Esophagus muscularis mucosa (tissue), 3 donors: ENCODE measurements around the gene CPA3.

Experiments
- CTCF ChIP-seq, 3 experiments: fragments of 200-600 bp in 2 of 3; fragments of 450-650 bp in 1 of 3; sonication (generic) in 2 of 3; IDR thresholded peaks; one replicate each; pipeline ENCODE4 v1.5.1; 2017 to 2019; ENCODE audit warnings: antibody characterized with exemption in 3 of 3, mild to moderate bottlenecking in 2 of 3, moderate library complexity in 1 of 3
- POLR2A ChIP-seq: fragments of 450-650 bp; IDR thresholded peaks from one replicate; pipeline ENCODE4 v1.6.1; 2017; ENCODE audit warnings: antibody characterized with exemption, moderate library complexity, mild to moderate bottlenecking, low read depth
- POLR2AphosphoS5 ChIP-seq, 2 donors: sonication (generic); formaldehyde crosslinking; IDR thresholded peaks; one replicate each; pipeline ENCODE4 v1.6.1; 2017; ENCODE audit warnings: antibody characterized with exemption in 2 of 2

- no peak for TF ChIP-seq CTCF (IDR thresholded peaks at IDR 0.05)
- no peak for TF ChIP-seq POLR2AphosphoS5 (IDR thresholded peaks at IDR 0.05)
- no peak for TF ChIP-seq POLR2A
These were observed 73.2 kb downstream of the CPA3 start for GRCh38 chr3:148938306-148938705.
